22Rv1 (cell line): ENCODE results near the gene ACER3.

Source experiments
- H3K27ac ChIP-seq: fragments of 450-650 bp; 2 replicates; pipeline ENCODE4 v1.5.1; 2017
- CTCF ChIP-seq: fragments of 450-650 bp; IDR thresholded peaks from 2 replicates; pipeline ENCODE4 v1.5.1; 2017; ENCODE audit warnings: mild to moderate bottlenecking
- ZFX ChIP-seq: fragments of 450-650 bp; IDR thresholded peaks from 2 replicates; pipeline ENCODE4 v1.6.1; 2017; ENCODE audit warnings: antibody characterized with exemption, borderline replicate concordance

ACER3 gene

GRCh38 chr11:76888989-76889388, 28.3 kb downstream of the ACER3 start:
- TF ChIP-seq CTCF (no peak), ZFX (no peak)
- H3K27ac ChIP-seq = no peak overlapping the region

- no peak overlapping the region for H3K27ac ChIP-seq
- TF ChIP-seq ZFX (no peak), CTCF (no peak)
Measured at GRCh38 chr11:76889411-76889975, 28.8 kb downstream of the ACER3 start.

- TF ChIP-seq CTCF = no peak
- TF ChIP-seq ZFX = no peak
- no peak overlapping the region for H3K27ac ChIP-seq
Measured at GRCh38 chr11:76890329-76890728, 29.6 kb downstream of the ACER3 start.

GRCh38 chr11:76891285-76891684, 30.6 kb downstream of the ACER3 start:
- H3K27ac ChIP-seq = no peak overlapping the region
- TF ChIP-seq ZFX = no peak
- TF ChIP-seq CTCF = no peak

- no peak overlapping the region for H3K27ac ChIP-seq
- TF ChIP-seq CTCF (no peak), ZFX (no peak)
Measured at GRCh38 chr11:76891793-76892192, 31.1 kb downstream of the ACER3 start.

- no peak overlapping the region for H3K27ac ChIP-seq
- TF ChIP-seq CTCF (no peak), ZFX (no peak)
Measured at GRCh38 chr11:76892306-76892705, 31.6 kb downstream of the ACER3 start.

- no peak overlapping the region for H3K27ac ChIP-seq
- no peak for TF ChIP-seq CTCF
- TF ChIP-seq ZFX = no peak
Measured at GRCh38 chr11:76897233-76897632, 36.5 kb downstream of the ACER3 start.
